NOMO-1 (cell line): ENCODE results near the gene SLC10A3.

Experiments
- DNase-seq, 2 experiments: peaks; one replicate each; lab custom pipeline; 2025; ENCODE audit not compliant: unreplicated experiment in 2 of 2; lab: John Stamatoyannopoulos, UW

SLC10A3 gene

GRCh38 chrX:154467556-154467955 lies 22.9 kb downstream of the SLC10A3 start:
- DNase-seq, result no peak

- DNase-seq, result no peak
Measured at GRCh38 chrX:154466907-154467306, 23.5 kb downstream of the SLC10A3 start.

DNA sequence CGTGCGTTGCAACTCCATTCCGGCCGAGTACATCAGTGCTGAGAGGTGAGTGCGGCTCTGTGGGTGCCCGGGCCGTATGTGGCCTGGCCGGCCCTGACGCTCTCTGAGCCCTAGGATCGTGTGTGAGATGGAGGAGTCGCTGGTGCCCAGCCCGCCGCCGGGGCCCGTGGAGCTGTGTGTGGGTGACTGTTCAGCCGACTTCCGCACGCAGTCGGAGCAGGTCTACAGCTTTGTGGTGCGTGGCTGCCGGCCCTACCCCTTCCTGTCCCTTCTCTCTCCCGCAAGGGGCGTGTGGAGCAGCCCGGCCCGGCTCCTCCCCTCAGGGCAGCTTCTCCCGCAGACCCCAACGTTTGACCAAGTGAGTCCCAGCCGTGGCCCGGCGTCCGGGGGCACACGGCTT lies 24.4 kb downstream of the SLC10A3 start:
- no peak for DNase-seq

DNA sequence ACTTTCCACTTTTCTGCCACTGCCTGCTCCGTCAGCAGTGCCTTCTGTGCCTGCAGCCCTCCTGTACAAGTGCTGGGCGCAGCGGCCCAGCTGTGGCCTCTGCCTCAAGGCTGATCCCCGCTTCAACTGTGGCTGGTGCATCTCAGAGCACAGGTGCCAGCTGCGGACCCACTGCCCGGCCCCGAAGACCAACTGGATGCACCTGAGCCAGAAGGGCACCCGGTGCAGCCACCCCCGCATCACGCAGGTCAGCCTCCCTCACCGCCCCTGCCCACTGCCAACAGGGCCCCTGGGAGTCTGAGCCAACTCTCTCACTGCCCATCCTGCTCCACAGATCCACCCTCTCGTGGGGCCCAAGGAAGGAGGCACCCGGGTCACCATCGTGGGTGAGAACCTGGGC lies 24.8 kb downstream of the SLC10A3 start:
- DNase-seq, result no peak

GRCh38 chrX:154464806-154465365 lies 25.5 kb downstream of the SLC10A3 start:
- DNase-seq, result no peak

DNA sequence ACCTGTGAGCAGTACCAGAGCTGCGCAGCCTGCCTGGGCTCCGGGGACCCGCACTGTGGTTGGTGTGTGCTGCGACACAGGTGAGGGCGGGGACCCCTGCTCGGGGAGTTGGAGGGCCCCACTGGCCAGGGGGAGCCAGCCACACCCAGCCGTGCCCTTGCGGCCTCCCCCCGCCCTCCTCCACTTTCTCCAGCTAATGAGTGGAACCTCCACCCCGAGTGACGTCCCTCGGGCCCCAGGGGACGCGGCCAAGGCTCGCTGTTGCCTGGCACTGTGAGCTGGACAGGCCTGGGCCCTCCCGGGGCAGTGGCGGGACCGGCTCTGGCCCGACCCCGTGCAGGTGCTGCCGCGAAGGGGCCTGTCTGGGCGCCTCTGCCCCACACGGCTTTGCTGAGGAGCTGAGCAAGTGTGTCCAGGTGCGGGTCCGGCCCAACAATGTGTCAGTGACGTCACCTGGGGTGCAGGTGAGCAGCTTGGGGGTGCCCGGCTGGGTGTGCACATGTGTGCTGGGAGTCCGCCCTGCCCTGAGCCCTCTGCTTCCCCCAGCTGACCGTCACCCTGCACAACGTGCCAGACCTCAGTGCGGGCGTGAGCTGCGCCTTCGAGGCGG lies 26.7 kb downstream of the SLC10A3 start:
- no peak for DNase-seq

GRCh38 chrX:154462396-154462795 lies 28.0 kb downstream of the SLC10A3 start:
- DNase-seq, result no peak

DNA sequence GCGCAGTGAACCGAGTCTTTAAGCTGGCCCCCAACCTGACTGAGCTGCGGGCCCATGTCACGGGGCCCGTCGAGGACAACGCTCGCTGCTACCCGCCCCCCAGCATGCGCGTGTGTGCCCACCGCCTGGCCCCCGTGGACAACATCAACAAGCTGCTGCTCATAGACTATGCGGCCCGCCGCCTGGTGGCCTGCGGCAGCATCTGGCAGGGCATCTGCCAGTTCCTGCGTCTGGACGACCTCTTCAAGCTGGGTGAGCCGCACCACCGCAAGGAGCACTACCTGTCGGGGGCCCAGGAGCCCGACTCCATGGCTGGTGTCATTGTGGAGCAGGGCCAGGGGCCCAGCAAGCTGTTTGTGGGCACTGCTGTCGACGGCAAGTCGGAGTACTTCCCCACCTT lies 30.1 kb downstream of the SLC10A3 start:
- DNase-seq, result no peak

DNA sequence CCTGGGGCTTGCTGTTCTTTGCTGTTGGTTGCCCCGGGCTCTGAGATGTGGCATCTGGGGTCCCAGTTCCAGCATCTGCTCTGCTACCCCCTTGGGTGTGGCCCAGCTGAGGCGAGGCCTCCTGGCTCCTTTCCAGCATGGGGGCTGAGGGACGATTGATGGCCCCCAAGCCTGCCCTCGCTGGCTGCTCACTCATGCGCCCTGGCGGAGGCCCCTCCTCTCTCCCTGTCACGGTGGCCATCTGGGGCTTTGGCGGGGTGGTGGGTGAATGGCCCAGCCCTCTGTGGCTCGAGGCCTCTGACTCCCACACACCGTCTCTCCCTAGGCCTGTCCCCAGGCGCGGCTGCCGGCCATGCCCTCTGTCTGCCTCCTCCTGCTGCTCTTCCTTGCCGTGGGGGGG lies 30.6 kb downstream of the SLC10A3 start:
- DNase-seq, result no peak

GRCh38 chrX:154458954-154459778 lies 31.3 kb downstream of the SLC10A3 start:
- DNase-seq, result peak in 1 of 2 experiments; percentile 6

DNA sequence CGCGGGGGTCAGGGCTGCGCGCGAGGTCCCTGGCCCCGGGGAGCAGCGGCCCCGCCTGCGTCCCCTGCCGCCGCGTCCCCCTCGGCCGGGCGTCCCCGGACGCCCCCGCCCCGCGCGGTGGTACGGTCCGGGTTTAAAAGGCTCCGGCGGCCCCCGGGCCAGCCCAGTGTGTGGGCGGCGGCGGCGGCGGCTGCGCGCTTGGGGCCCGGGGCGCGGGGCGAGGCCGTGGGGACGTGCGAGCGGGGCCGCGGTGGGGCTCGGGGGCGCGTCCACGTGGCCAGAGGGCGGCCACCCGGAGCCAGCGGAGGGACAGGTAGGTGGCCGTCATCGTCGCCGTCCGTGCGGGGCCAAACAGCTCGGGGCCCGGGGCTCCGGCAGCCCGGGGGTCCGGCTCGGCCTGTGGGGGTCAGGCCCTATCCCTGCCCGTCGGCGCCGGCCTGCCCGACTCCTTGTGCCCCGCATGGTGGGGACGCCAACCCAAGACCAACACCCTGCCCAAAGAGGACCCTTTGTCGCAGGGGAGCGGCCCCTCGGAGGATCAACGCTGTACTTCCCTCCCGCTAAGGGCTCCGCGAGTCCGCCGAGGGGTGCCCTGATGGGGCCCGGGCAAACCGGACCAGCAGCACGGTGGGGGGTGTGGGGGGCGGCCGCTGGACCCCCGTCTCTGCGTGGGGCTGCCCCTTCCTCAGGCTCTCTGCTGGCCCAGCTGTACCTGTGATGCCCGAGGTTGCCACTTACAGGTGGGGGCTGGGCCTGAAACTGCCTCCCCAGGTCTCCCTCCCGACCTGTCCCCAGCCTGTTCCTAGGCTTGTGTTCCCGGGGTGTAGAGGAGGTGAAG lies 32.1 kb downstream of the SLC10A3 start, which contains the start of gene PLXNA3:
Gene PLXNA3 (plus strand): TSS at position 166 of the 838 bp plus-strand sequence. CDS start 1,903 bp downstream, outside the sequence.
- DNase-seq, result no peak

DNA sequence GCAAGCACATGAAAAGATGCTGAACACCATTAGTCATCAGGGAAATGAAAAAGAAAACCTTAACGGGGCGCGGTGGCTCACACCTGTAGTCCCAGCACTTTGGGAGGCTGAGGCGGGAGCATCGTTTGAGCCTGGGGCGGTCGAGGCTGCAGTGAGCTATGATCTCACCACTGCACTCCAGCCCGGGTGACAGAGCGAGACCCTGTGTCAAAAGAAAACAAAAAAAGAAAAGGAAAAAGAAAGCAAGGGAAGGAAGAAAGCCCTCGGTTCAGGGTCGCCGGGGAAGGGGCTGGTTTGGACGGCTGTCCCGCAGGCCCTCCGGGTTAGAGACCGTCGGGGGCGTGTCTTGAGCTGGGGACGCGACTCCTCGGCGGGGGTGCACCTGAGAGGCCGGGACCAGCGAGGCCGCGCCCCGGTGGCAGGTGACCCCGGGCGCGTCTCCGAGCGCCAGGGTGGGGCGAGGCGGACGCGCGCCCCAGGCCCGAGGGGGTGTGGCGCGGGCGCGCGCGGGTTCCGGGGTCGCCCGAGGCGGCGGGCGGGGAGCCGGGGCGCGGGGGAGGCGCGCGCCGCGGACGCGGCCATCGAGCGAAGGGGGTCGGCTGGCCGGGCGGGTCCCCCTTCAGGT lies 32.8 kb downstream of the SLC10A3 start:
- no peak for DNase-seq

- DNase-seq, result no peak
Measured at GRCh38 chrX:154452823-154453222, 37.6 kb downstream of the SLC10A3 start.

- DNase-seq, result no peak
Measured at GRCh38 chrX:154450312-154450711, 40.1 kb downstream of the SLC10A3 start.

GRCh38 chrX:154449618-154450017 lies 40.8 kb downstream of the SLC10A3 start:
- DNase-seq, result no peak

- no peak for DNase-seq
Measured at GRCh38 chrX:154448484-154448883, 41.9 kb downstream of the SLC10A3 start.

DNA sequence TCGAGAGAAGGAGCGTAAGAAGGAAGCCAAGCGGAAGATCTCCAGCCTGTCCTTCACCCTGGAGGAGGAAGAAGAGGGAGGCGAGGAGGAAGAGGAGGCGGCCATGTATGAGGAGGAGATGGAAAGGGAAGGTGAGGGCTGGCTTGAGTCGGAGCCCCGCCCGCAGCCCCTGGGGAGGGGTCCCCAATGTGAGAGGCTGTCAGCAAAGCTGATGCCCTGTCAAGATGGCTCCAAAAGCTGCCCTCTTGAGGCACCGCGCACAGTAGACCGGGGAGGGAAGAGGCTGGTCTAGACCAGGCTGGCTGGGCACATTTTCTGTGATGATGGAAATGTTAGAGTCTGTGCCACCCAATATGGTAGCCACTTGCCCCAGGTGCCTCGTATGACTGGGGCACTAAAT lies 44.0 kb downstream of the SLC10A3 start:
- no peak for DNase-seq

GRCh38 chrX:154445776-154446175 lies 44.7 kb downstream of the SLC10A3 start:
- no peak for DNase-seq

GRCh38 chrX:154444755-154445246 lies 45.6 kb downstream of the SLC10A3 start:
- no peak for DNase-seq

GRCh38 chrX:154443992-154444754 lies 46.3 kb downstream of the SLC10A3 start, which contains the start of gene FAM50A:
Gene FAM50A, plus strand, starts transcription at chrX:154444141. Its CDS starts 95 bp downstream, at chrX:154444236.
- peak; percentile 26 to 30 for DNase-seq
